OCI-M2 (cell line): Measurements from ENCODE around the gene SPRY4.
"Not testable (repeated sequence)": the region's sequence is repeated elsewhere in the genome, so short reads cannot be mapped to it uniquely, and the experiment has no call there.

Experiments
- DNase-seq: peaks from one replicate; lab custom pipeline; 2025; ENCODE audit not compliant: unreplicated experiment; lab: John Stamatoyannopoulos, UW

SPRY4 gene

DNA sequence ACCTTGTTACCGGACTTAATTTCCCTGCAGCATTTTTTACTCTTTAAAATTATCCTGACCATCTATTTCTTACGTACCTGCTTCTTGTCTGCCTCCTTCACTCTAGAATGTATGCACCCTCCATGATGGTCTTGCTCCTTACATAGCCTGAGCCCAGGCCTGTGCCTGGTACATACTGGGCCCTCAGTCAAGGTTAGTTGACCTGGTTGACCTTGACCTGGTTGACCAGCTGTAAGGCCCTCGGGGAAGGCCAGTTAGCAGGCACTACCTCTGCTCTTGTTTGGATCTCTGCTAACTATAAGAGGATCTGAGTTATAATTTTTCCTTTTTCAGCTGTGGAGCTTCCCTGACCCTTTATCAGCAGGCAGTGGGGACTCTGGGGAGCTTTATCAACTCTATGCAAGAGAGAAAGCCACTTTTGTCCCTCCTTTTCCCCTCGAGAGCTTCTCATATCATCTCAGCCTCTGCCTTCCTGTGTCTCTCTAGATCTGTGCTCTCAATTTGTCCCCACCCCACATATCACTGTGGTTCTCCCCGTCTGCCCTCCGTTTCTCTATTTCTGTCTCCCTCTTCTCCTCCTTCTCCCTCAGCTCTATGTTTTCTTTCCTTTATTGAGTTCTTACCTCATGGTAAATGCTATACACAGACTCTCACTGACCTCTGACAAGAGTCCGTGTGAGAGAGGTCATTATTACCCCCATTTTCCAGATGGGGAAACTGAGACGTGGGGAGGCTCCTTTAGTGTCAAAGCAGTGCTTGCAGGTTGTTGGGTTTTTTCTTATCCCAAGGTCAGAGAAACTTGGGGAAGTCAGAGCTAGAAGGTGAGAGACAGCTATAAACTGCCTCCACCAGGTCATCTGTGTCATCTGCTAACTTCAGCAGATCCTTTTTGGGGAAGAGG is 28.6 kb downstream of the SPRY4 start:
- DNase-seq = no peak

DNA sequence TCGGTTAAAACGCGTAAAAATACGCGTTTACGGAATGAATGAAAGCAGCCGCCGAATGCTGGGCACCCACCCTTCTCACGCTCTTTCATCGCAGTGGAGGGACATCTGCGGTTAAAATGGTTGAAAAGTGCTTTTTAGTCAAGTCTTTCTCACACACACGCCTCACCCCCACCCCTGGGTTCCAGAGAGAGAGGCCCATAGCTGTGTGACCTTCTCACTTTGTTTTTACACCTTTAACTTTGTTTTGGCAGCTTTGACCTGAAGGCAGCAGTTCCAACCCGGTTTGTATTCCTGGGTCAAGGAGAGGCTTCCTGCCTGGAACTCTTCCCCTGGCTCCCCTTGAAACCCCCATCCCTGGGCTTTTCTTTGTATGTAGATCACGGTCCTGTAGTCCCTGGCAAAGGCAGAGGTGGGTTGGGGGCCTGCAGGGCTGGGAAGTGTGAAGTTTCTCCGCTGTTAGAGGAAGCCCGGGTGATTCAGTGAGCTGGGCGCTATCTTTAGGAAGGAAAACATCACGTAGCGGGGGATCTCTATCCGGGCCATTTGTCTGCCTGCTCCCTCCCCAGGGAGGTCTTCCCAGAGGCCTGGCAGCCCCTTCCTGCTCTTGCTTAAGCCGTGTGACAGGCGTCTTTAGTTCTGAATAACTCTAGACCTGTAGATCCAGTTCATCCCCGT is 29.6 kb downstream of the SPRY4 start:
- peak; percentile 39 for DNase-seq

- DNase-seq = no peak
Measured at GRCh38 chr5:142293486-142293885, 31.3 kb downstream of the SPRY4 start.

DNA sequence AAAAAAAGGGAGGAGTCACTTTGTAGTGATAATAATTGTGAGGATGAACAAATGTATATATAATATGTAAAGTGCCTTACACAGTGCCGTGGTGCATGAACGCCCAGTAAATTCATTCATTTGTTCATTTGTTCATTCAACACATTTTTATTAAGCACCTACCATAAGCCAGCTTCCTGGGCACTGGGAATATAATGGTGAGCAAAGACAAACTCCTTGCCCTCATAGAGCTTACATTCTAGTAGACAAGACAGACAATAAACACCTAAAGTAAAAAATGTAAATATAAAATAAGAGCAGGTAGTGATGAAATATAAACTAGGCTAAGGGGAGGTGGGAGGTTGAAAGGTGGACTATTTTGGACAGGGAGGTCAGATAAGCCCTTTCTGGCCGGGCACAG is 32.0 kb downstream of the SPRY4 start:
- no peak for DNase-seq

DNA sequence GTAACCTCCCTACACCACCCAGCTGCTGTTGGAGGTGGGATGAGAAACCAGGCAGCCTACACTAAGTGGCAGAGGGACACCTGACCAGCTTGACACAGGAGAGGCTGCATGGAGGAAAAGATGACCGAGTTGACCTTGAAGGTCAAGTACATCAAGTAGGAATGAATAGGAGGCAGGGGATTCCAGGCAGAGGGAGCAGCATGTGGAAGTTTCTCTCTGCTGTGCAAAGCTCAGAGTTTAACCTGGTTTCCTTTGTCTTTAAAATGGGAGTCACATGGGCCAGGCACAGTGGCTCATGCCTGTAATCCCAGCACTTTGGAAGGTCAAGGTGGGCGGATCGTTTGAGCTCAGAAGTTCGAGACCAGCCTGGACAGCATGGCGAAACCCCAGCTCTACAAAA is 32.6 kb downstream of the SPRY4 start:
- DNase-seq = no peak

GRCh38 chr5:142290577-142291299 is 34.1 kb downstream of the SPRY4 start:
- DNase-seq = no peak

GRCh38 chr5:142289708-142290576 is 34.9 kb downstream of the SPRY4 start:
- DNase-seq = no peak

- no peak for DNase-seq
Measured at GRCh38 chr5:142287973-142288313, 36.9 kb downstream of the SPRY4 start.

GRCh38 chr5:142287096-142287972 is 37.5 kb downstream of the SPRY4 start:
- no peak for DNase-seq

GRCh38 chr5:142286111-142286510 is 38.7 kb downstream of the SPRY4 start:
- DNase-seq = no peak

GRCh38 chr5:142283304-142283703 is 41.5 kb downstream of the SPRY4 start:
- DNase-seq = no peak

DNA sequence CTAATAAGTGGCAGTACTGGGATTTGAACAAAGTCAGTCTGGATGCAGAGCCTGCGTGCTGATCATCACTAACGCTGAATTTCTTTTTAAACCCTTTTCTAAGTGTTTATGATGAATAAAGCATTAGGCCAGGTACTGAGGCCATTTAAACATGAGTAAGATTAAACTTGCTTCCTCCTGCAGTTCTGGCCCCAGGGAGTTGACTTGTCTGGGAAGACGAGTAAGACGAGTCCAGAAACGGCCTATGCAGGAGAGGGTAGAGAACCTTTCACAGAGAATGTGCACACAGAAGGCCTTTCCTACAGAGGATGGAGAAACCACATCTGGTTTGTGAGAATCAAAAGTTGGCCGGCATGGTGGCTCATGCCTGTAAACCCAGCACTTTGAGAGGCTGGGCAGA is 42.9 kb downstream of the SPRY4 start:
- no peak for DNase-seq

GRCh38 chr5:142281008-142281367 is 43.8 kb downstream of the SPRY4 start:
- no peak for DNase-seq

DNA sequence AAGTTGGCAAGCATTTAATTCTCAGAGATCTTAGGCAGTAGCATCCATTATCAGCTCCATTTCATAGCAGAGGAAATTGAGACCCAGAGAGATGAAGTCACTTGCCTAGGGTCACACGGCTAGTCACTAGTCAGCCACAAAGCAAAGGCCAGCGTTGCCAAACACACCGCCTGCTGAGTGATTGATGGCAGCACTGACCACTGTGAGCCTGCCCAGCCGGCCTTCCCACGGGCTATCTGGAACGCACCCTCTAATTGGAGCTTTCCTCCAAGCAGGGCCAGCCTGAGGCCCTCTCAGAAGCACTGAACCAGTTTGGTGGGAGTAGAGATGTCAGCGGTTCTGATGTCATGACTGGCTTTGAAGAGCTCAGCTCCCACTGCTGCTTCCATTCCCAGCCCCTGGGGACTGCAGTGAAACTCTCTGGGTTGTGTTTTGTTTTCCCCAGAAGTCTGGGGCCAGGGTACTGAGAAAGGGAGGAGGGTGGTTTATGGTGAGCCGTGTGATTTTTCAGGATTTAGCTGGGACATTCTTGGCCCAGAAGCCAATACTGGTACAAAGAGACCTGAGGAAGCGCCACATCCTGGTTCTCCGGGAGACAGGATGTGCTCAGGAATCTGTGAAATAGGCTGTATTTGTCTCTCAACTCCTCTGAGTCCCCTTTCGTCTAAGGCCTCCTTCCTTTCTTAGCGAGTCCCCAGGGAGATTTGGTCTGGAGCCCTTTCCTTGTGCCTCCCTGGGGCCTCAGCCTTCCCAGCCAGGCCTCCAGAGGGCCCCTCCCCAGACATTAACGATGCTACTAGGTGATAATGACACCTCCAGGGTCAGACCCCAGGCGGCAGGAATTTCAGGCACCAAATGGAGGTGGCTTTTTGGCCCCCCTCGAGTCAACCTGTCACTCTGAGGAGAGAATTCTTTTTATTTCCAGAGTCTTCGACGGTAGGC is 44.5 kb downstream of the SPRY4 start:
- no peak for DNase-seq

DNA sequence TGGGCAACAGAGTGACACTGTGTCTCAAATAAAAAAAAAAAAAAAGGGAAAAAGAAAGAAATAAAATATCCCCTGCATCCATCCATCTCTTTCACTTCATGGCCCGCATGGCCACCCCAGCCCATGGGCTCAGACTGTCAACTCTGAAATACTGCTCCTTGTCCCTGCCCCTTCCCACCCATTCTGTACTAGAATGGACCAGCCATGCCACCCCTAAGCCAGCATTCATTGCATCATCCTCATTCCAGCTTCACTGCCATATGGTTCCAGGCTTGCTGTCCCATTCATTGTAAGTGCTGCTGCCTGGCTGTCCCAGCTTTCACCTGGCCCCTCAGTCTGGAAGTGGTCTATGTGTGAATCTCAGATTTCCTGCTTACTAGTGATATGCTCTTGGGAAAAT is 46.2 kb downstream of the SPRY4 start:
- DNase-seq = no peak

- no peak for DNase-seq
Measured at GRCh38 chr5:142277796-142278195, 47.0 kb downstream of the SPRY4 start.

GRCh38 chr5:142276517-142276916 is 48.3 kb downstream of the SPRY4 start:
- no peak for DNase-seq

DNA sequence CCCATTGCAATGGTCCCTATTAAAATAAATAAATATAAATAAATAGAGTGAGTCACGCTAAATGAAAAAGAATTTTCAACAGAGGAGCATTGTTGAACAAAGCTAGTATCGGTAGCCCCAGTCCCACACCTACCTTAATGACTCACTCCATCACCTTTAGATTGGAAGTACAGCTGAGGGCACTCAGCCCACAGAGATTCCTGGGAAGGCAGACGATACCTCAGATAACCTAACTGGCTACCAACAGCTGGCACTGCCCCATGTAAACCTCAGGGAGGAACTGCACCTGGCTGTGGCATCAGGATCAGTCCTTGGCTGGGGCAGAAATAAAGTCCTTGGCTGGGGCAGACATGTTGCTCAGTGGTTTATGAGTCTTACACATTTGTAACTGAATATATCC is 49.3 kb downstream of the SPRY4 start:
- DNase-seq = no peak

DNA sequence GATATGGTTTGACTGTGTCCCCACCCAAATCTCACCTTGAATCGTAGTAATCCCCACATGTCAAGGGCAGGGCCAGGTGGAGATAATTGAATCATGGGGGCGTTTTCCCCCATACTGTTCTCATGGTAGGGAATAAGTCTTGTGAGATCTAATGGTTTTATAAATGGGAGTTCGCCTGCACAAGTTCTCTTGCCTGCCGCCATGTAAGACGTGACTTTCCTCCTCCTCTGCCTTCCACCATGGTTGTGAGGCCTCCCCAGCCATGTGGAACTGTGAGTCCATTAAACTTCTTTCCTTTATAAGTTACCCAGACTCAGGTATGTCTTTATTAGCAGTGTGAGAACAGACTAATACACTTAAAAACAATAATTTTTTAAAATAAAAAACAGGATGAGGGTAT is 52.2 kb downstream of the SPRY4 start:
- DNase-seq = not testable (repeated sequence)
